ENCODE data around the gene CD70. TPM values are rescaled to one million over a fixed set of nuclear protein-coding genes. Genes with fewer than 3 reads are reported as not detected.
"Not testable (repeated sequence)": the region's sequence is repeated elsewhere in the genome, so short reads cannot be mapped to it uniquely, and the experiment has no call there.

Gene CD70, protein sequence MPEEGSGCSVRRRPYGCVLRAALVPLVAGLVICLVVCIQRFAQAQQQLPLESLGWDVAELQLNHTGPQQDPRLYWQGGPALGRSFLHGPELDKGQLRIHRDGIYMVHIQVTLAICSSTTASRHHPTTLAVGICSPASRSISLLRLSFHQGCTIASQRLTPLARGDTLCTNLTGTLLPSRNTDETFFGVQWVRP
- 1 to 10 TPM in 1 of 3 donors, under 1 TPM in 1, not detected in 1; 0.22 to 1.0 TPM for polyA plus RNA-seq

DNA sequence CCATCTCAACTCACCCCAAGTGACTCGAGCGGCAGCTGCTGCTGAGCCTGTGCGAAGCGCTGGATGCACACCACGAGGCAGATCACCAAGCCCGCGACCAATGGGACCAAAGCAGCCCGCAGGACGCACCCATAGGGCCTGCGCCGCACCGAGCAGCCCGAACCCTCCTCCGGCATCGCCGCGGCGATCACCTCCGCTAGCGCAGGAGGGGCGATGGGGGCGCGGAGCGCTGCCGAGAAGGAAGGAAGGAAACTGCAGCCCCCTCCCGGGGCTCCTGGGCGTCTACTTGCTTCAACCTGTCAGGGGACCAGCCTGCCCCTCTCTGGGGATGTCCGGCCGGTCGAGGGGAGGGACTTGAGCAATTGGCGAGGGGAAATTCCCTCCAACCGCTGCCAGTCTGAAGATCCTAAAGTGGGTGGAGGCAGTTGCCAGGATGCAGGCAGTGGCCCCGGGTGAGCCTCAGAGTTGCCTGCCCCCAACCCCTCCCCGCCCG lies at the start of gene CD70:
Gene CD70 (minus strand): TSS at position 324 of the 493 bp plus-strand sequence. CDS start 148 bp downstream, at position 176.
- 1% methylated on average over 29 to 35 of the region's 35 CpGs for WGBS, 3 donors
- H3K27ac ChIP-seq (ENCODE audit: low read depth, low read length) = no peak within 1 kb of the TSS

DNA sequence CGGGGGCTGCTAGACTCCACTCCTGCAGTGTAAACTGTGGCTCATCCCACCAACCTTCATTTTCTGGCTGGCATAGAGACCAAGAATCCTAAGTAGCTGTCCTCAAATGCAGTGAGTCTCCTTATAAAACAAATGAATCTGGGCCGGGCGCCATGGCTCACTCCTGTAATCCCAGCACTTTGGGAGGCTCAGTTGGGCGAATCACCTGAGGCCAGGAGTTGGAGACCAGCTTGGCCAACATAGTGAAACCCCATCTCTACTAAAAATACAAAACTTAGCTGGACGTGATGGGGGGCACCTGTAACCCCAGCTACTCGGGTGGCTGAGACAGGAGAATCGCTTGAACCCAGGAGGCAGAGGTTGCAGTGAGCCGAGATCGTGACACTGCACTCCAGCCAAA lies 49.4 kb upstream of the CD70 start:
- H3K27ac ChIP-seq (ENCODE audit: low read depth, low read length) = not testable (repeated sequence)
- 79 to 85% (median 82%) methylated on average over 9 of the region's 9 CpGs for WGBS, 3 donors

DNA sequence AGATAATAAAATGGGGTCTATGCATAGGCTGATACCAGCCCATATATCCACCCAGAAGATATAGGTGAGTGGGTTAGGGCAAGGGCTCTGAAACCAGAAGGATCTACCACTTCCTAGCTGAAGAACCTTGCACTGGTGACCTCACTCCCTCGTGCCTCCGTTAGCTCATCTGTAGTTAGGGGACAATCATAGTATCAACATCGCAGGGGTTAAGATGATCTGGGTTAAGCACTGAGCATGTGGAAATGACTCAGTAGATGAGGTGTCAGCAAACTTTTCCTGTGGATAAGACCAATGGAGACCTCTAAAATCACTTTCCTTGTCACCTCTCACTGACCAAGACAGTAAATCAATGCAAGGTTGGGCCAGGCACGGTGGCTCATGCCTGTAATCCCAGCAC lies 48.5 kb upstream of the CD70 start:
- H3K27ac ChIP-seq (ENCODE audit: low read depth, low read length) = no peak overlapping the region
- WGBS, 3 donors = 58 to 66% (median 63%) methylated on average over 4 of the region's 4 CpGs

DNA sequence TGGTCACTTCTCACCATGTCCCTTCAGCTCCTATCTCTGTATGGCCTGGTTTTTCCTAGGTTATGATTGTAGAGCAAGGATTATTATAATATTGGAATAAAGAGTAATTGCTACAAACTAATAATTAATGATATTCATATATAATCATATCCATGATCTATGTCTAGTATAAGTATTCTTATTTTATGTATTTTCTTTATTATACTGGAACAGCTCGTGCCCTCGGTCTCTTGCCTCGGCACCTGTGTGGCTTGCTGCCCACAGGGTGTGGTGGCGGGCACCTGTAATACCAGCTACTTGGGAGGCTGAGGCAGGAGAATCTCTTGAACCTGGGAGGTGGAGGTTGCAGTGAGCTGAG lies 42.5 kb upstream of the CD70 start:
- H3K27ac ChIP-seq (ENCODE audit: low read depth, low read length) = not testable (repeated sequence)
- WGBS, 3 donors = 74 to 79% (median 77%) methylated on average over 4 of the region's 4 CpGs

DNA sequence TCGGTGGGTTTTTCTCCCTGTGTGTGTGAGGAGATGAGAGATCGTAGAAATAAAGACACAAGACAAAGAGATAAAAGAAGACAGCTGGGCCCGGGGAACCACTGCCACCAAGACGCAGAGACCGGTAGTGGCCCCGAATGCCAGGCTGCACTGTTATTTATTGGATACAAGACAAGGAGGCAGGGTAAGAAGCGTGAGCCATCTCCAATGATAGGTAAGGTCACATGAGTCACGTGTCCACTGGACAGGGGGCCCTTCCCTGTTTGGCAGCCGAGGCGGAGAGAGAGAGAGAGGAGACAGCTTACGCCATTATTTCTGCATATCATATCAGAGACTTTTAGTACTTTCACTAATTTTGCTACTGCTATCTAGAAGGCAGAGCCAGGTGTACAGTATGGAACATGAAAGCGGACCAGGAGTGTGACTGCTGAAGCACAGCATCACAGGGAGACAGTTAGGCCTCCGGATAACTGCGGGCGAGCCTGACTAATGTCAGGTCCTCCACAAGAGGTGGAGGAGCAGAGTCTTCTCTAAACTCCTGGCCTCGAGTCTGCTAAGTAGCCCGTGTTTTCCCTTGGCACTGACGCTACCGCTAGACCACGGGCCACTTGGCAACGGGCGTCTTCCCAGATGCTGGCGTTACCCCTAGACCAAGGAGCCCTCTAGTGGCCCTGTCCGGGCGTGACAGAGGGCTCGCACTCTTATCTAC lies 42.0 kb upstream of the CD70 start:
- not testable (repeated sequence) for H3K27ac ChIP-seq (ENCODE audit: low read depth, low read length)
- WGBS, 3 donors = 50 to 51% (median 51%) methylated on average over 26 of the region's 26 CpGs

DNA sequence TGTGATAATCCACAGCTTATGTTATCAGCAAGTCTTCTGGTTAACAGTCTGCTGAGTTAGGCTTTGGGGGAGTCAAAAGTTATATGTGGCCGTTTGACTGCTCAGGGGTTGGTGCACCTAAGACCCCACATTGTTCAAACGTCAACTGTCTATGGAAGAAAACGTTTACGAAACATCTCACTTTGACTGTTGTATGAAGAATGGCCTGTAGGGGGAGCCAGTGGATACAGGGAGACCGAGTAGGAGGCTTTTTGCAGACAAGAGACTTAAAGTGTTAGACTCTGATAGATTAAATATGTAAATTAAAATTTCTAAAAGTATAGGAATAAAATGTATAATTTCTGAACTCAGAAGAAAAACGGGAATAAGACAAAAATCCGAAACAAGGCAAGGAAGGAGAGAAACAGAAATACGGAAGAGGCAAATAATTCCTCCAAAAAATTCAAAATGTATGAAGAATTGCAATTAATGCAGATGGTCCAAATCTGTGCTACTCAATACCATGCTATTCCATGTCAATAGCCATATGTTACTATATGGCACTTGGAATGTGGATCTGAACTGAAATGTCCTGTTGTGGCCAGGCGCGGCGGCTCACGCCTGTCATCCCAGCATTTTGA lies 41.2 kb upstream of the CD70 start:
- WGBS, 3 donors = 42 to 43% (median 43%) methylated on average over 12 of the region's 12 CpGs

DNA sequence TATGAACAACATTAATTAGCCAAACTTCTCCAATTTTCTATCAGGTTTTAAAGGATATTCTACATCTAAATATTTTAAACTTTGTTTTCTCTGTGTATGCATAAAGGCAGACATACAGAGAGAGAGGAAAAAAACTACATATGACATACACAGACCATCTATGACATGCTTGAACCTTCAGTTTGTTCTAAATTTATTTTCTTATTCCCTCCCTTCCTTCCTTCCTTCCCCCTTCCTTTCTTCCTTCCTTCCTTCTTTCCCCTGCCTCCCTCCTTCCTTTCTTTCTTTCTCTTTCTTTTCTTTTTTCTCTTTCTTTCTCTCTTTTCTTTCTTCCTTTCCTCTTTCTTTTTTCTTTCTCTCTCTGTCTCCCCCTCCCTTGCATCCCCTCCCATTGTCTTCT lies 35.8 kb upstream of the CD70 start:
- H3K27ac ChIP-seq (ENCODE audit: low read depth, low read length) = no peak overlapping the region

More for the DNA sequence above, 41.2 kb upstream of the CD70 start:
- no peak overlapping the region for H3K27ac ChIP-seq (ENCODE audit: low read depth, low read length)

- 55 to 79% (median 69%) methylated on average over 2 of the region's 2 CpGs for WGBS, 3 donors
Observed at GRCh38 chr19:6617374-6617773, 26.4 kb upstream of the CD70 start.

DNA sequence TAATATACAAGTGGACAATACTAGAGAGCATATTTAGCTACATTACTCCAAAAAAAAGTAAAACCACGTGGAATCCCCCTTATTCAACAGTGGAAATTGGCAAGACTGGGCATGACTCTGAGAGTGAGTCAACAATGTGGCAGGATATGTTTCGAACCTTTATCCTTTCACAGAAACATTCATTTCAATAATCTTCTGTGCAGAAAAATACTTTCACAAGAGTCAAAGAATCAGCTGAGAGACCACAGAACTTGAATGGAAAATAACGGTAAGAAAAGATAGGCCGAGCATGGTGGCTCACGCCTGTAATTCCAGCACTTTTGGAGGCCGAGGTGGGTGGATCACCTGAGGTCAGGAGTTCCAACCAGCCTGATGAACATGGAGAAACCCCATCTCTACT lies 25.1 kb upstream of the CD70 start:
- WGBS, 3 donors = 76 to 85% (median 79%) methylated on average over 6 of the region's 6 CpGs
- H3K27ac ChIP-seq (ENCODE audit: low read depth, low read length) = no peak overlapping the region

More at GRCh38 chr19:6617374-6617773, 26.4 kb upstream of the CD70 start:
- no peak overlapping the region for H3K27ac ChIP-seq (ENCODE audit: low read depth, low read length)

DNA sequence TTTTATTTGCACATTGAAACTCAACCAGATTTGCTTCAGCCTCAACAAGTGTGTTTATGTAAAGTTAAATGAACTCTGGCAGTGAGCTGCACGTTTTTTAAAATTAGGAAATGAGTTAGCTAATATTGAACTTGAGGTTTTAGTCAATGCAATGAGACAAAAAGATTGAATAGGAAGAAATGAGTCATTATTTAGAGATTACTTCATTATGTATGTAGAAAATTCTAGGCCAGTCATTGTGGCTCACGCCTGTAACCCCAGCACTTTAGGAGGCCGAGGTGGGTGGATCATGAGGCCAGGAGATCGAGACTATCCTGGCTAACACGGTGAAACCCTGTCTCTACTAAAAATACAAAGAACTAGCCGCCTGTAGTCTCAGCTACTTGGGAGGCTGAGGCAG lies 22.8 kb upstream of the CD70 start:
- H3K27ac ChIP-seq (ENCODE audit: low read depth, low read length) = no peak overlapping the region
- WGBS, 3 donors = 56 to 75% (median 61%) methylated on average over 6 of the region's 6 CpGs

GRCh38 chr19:6610934-6611852 lies 20.2 kb upstream of the CD70 start:
- WGBS, 3 donors = 37 to 48% (median 42%) methylated on average over 7 of the region's 7 CpGs
- H3K27ac ChIP-seq (ENCODE audit: low read depth, low read length) = no peak overlapping the region

DNA sequence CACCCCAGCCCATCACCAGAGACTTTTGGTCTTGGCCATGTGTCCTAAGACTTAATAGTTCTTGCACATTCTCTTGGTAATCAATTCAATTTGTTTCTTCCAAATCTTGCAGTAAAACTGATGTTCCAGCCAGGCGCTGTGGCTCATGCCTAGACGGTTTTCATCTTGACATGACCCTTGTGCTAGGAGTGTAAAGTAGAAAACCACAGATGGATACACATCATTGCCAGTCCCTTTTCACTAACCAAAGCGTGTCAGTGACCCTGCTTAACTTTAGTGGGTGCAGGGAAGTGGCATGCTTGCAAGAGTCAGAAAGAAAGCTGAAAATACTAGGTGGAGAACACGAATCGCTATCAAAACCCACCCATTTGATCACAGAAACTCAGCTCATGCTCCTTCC lies 18.0 kb upstream of the CD70 start:
- WGBS, 3 donors = 62 to 69% (median 63%) methylated on average over 5 of the region's 5 CpGs

DNA sequence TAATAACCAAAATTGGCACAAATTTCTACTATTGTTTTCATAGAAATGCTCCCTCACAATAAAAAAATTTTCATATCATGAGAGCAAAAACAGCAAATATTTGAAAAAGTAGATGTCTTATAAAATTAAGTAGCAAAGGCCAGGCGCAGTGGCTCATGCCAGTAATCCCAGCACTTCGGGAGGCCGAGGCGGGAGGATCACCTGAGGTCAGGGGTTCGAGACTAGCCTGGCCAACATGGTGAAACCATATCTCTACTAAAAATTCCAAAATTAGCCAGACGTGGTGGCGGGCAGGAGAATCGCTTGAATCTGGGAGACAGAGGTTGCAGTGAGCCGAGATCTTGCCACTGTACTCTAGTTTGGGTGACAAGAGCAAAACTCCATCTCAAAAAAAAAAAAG lies 17.2 kb upstream of the CD70 start:
- H3K27ac ChIP-seq (ENCODE audit: low read depth, low read length) = not testable (repeated sequence)
- WGBS, 3 donors = 83 to 89% (median 86%) methylated on average over 9 of the region's 9 CpGs

More for the DNA sequence above, 18.0 kb upstream of the CD70 start:
- no peak overlapping the region for H3K27ac ChIP-seq (ENCODE audit: low read depth, low read length)

DNA sequence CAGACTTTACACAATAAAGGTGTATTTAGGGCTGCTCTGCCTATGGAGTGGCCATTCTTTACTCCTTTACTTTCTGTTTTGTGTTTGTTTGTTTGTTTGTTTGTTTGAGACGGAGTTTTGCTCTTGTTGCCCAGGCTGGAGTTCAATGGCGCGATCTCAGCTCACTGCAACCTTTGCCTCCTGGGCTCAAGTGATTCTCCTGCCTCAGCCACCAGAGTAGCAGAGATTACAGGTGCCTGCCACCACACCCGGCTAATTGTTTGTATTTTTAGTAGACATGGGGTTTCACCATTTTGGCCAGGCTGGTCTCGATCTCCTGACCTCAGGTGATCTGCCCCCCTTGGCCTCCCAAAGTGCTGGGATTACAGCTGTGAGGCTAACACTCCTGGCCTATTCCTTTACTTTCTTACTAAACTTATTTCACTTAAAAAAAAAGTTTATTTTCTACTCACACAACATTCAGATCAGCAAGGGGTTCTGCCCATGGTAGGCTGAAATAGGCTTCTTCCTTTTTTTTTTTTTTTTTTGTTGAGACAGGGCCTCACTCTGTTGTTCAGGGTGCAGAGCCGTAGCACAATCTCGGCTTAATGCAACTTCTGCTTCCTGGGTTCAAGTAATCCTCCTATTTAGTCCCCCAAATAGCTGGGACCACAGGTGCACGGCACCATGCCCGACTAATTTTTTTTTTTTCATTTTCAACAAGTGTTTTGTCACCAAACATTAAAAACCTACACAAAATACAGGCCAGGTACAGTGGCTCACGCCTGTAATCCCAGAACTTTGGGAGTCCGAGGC lies 15.5 kb upstream of the CD70 start:
- 75 to 86% (median 84%) methylated on average over 11 of the region's 11 CpGs for WGBS, 3 donors
- H3K27ac ChIP-seq (ENCODE audit: low read depth, low read length) = not testable (repeated sequence)

DNA sequence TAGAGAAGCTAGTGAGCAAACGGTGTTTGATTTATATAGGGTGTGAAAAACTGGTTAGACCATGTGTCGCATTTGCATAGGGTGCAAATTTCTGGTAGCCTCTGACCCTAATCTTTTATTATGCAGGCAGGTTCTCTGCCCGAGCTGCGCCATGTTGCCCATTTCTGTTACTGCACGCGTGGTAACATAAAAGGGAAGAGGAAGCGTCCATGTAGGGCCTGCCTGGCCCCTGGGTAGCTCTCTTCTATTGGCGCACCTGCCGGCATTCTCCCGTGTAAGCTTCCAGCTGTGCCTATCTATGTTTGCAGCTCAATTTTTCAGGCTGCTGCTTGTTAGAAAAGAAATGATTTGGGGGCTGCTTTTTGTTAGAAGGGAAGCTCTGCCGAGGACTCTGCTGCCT lies 14.0 kb upstream of the CD70 start:
- H3K27ac ChIP-seq (ENCODE audit: low read depth, low read length) = no peak overlapping the region
- 50 to 83% (median 78%) methylated on average over 11 of the region's 11 CpGs for WGBS, 3 donors

GRCh38 chr19:6602729-6603114 lies 11.8 kb upstream of the CD70 start:
- 71 to 83% (median 76%) methylated on average over 5 of the region's 5 CpGs for WGBS, 3 donors
- H3K27ac ChIP-seq (ENCODE audit: low read depth, low read length) = no peak overlapping the region

GRCh38 chr19:6601537-6602052 lies 10.6 kb upstream of the CD70 start:
- H3K27ac ChIP-seq (ENCODE audit: low read depth, low read length) = not testable (repeated sequence)
- 71 to 82% (median 75%) methylated on average over 15 of the region's 15 CpGs for WGBS, 3 donors
